DND-41 (cell line): ENCODE measurements around the gene MED10.

Experiments
- CTCF ChIP-seq: IDR thresholded peaks from 2 replicates; pipeline ENCODE4 v1.5.1; 2012; ENCODE audit warnings: borderline replicate concordance, low read length, moderate library complexity, mild to moderate bottlenecking; ENCODE audit not compliant: poor library complexity, severe bottlenecking; ENCODE audit errors: extremely low read depth
- EZH2 ChIP-seq: IDR thresholded peaks from 3 replicates; pipeline ENCODE4 v1.6.1; 2012; ENCODE audit warnings: borderline replicate concordance, low read depth, mild to moderate bottlenecking, moderate library complexity, low read length, inconsistent platforms; ENCODE audit not compliant: severe bottlenecking

- TF ChIP-seq CTCF (no peak), EZH2 (no peak)
These were observed 45.2 kb upstream of the MED10 start for GRCh38 chr5:6423327-6424109.
